ENCODE measurements around the gene BCAS2.
"Not testable (repeated sequence)": the region's sequence is repeated elsewhere in the genome, so short reads cannot be mapped to it uniquely, and the experiment has no call there.

BCAS2 gene

GRCh38 chr1:114581335-114582287 lies at the start of gene BCAS2:
Gene BCAS2, minus strand, starts transcription at chr1:114581615. Its CDS starts 24 bp downstream, at chr1:114581591.
- DNase-seq (ENCODE audit: low read depth, low spot score), result peak; percentile 93

GRCh38 chr1:114627107-114627506 lies 45.7 kb upstream of the BCAS2 start:
- DNase-seq (ENCODE audit: low read depth, low spot score), result no peak

GRCh38 chr1:114623364-114623763 lies 41.9 kb upstream of the BCAS2 start:
- no peak for DNase-seq (ENCODE audit: low read depth, low spot score)

- no peak for DNase-seq (ENCODE audit: low read depth, low spot score)
Observed at GRCh38 chr1:114620419-114620818, 39.0 kb upstream of the BCAS2 start.

GRCh38 chr1:114618606-114619005 lies 37.2 kb upstream of the BCAS2 start:
- no peak for DNase-seq (ENCODE audit: low read depth, low spot score)

- no peak for DNase-seq (ENCODE audit: low read depth, low spot score)
Observed at GRCh38 chr1:114610546-114611245, 29.3 kb upstream of the BCAS2 start.

- DNase-seq (ENCODE audit: low read depth, low spot score), result no peak
Observed at GRCh38 chr1:114609826-114610225, 28.4 kb upstream of the BCAS2 start.

- no peak for DNase-seq (ENCODE audit: low read depth, low spot score)
Observed at GRCh38 chr1:114609026-114609425, 27.6 kb upstream of the BCAS2 start.

GRCh38 chr1:114607223-114607622 lies 25.8 kb upstream of the BCAS2 start:
- no peak for DNase-seq (ENCODE audit: low read depth, low spot score)

GRCh38 chr1:114597949-114598348 lies 16.5 kb upstream of the BCAS2 start:
- DNase-seq (ENCODE audit: low read depth, low spot score), result no peak

GRCh38 chr1:114595602-114596001 lies 14.2 kb upstream of the BCAS2 start:
- no peak for DNase-seq (ENCODE audit: low read depth, low spot score)

- DNase-seq (ENCODE audit: low read depth, low spot score), result no peak
Observed at GRCh38 chr1:114594046-114594445, 12.6 kb upstream of the BCAS2 start.

GRCh38 chr1:114589122-114589521 lies 7.7 kb upstream of the BCAS2 start:
- DNase-seq (ENCODE audit: low read depth, low spot score), result no peak

GRCh38 chr1:114588196-114588689 lies 6.8 kb upstream of the BCAS2 start:
- no peak for DNase-seq (ENCODE audit: low read depth, low spot score)

- DNase-seq (ENCODE audit: low read depth, low spot score), result no peak
Observed at GRCh38 chr1:114587203-114587991, 6.0 kb upstream of the BCAS2 start.

- no peak for DNase-seq (ENCODE audit: low read depth, low spot score)
Observed at GRCh38 chr1:114586513-114587047, 5.2 kb upstream of the BCAS2 start.

GRCh38 chr1:114585231-114585630 lies 3.8 kb upstream of the BCAS2 start:
- DNase-seq (ENCODE audit: low read depth, low spot score), result no peak

- no peak for DNase-seq (ENCODE audit: low read depth, low spot score)
Observed at GRCh38 chr1:114574365-114574764, 7.0 kb downstream of the BCAS2 start.

- no peak for DNase-seq (ENCODE audit: low read depth, low spot score)
Observed at GRCh38 chr1:114564141-114564540, 17.3 kb downstream of the BCAS2 start.

- not testable (repeated sequence) for DNase-seq (ENCODE audit: low read depth, low spot score)
Observed at GRCh38 chr1:114562978-114563510, 18.4 kb downstream of the BCAS2 start.

GRCh38 chr1:114561333-114561732 lies 20.1 kb downstream of the BCAS2 start:
- no peak for DNase-seq (ENCODE audit: low read depth, low spot score)
